ENCODE results near the gene TMOD4.
"Not testable (repeated sequence)": the region's sequence is repeated elsewhere in the genome, so short reads cannot be mapped to it uniquely, and the experiment has no call there.

The TMOD4 gene

GRCh38 chr1:151175863-151176262 is at the start of gene TMOD4:
TSS of gene TMOD4 (minus strand) at chr1:151175981. CDS start at chr1:151174875, 1,106 bp downstream.
- no peak for DNase-seq (ENCODE audit: low spot score)

- no peak for DNase-seq (ENCODE audit: low spot score)
These were observed 46.3 kb upstream of the TMOD4 start for GRCh38 chr1:151222130-151222529.

GRCh38 chr1:151221616-151222015 is 45.8 kb upstream of the TMOD4 start:
- DNase-seq (ENCODE audit: low spot score): no peak

- no peak for DNase-seq (ENCODE audit: low spot score)
These were observed 37.8 kb upstream of the TMOD4 start for GRCh38 chr1:151213560-151213959.

GRCh38 chr1:151211972-151212705 is 36.4 kb upstream of the TMOD4 start:
- DNase-seq (ENCODE audit: low spot score): no peak

- DNase-seq (ENCODE audit: low spot score): no peak
These were observed 35.0 kb upstream of the TMOD4 start for GRCh38 chr1:151210830-151211229.

- DNase-seq (ENCODE audit: low spot score): not testable (repeated sequence)
These were observed 29.7 kb upstream of the TMOD4 start for GRCh38 chr1:151205381-151205965.

GRCh38 chr1:151199873-151200581 is 24.2 kb upstream of the TMOD4 start:
- peak; percentile 53 for DNase-seq (ENCODE audit: low spot score)

GRCh38 chr1:151198254-151199127 is 22.7 kb upstream of the TMOD4 start, which contains the start of gene PIP5K1A:
TSS of gene PIP5K1A (plus strand) at chr1:151198552. CDS start at chr1:151198997, 445 bp downstream.
- peak; percentile 100 for DNase-seq (ENCODE audit: low spot score)

- DNase-seq (ENCODE audit: low spot score): no peak
These were observed 22.1 kb upstream of the TMOD4 start for GRCh38 chr1:151197863-151198253.

GRCh38 chr1:151196292-151196800 is 20.6 kb upstream of the TMOD4 start:
- peak; percentile 90 for DNase-seq (ENCODE audit: low spot score)

- DNase-seq (ENCODE audit: low spot score): peak; percentile 38
These were observed 19.3 kb upstream of the TMOD4 start for GRCh38 chr1:151194894-151195594.

- DNase-seq (ENCODE audit: low spot score): no peak
These were observed 18.1 kb upstream of the TMOD4 start for GRCh38 chr1:151193856-151194255.

- no peak for DNase-seq (ENCODE audit: low spot score)
These were observed 17.5 kb upstream of the TMOD4 start for GRCh38 chr1:151193304-151193703.

- no peak for DNase-seq (ENCODE audit: low spot score)
These were observed 16.3 kb upstream of the TMOD4 start for GRCh38 chr1:151192047-151192446.

- DNase-seq (ENCODE audit: low spot score): peak; percentile 93
These were observed 14.1 kb upstream of the TMOD4 start, which contains the start of gene VPS72 for GRCh38 chr1:151189637-151190445. TSS of gene VPS72 (minus strand) at chr1:151190197. CDS start at chr1:151190121, 76 bp downstream.

GRCh38 chr1:151188667-151189066 is 12.9 kb upstream of the TMOD4 start:
- DNase-seq (ENCODE audit: low spot score): not testable (repeated sequence)

- no peak for DNase-seq (ENCODE audit: low spot score)
These were observed 11.4 kb upstream of the TMOD4 start for GRCh38 chr1:151187205-151187604.

- no peak for DNase-seq (ENCODE audit: low spot score)
These were observed 8.4 kb upstream of the TMOD4 start for GRCh38 chr1:151184211-151184610.

GRCh38 chr1:151176514-151177045 is 799 bp upstream of the TMOD4 start:
- DNase-seq (ENCODE audit: low spot score): no peak

All from COLO829 (cell line).